HG03108 (cell line): ENCODE data around the gene SRC.

Experiments used
- ATAC-seq: cut with Tn5 transposase; IDR thresholded peaks from one replicate; pipeline ENCODE4 v1.9.1; 2021; ENCODE audit warnings: moderate library complexity; ENCODE audit not compliant: unreplicated experiment

The SRC gene

GRCh38 chr20:37393196-37393862, 47.4 kb downstream of the SRC start:
- ATAC-seq, result no peak

GRCh38 chr20:37393863-37394542, 48.1 kb downstream of the SRC start:
- ATAC-seq, result no peak

- no peak for ATAC-seq
Observed at GRCh38 chr20:37394543-37395409, 48.8 kb downstream of the SRC start.

GRCh38 chr20:37395410-37395797, 49.5 kb downstream of the SRC start:
- ATAC-seq, result no peak

DNA sequence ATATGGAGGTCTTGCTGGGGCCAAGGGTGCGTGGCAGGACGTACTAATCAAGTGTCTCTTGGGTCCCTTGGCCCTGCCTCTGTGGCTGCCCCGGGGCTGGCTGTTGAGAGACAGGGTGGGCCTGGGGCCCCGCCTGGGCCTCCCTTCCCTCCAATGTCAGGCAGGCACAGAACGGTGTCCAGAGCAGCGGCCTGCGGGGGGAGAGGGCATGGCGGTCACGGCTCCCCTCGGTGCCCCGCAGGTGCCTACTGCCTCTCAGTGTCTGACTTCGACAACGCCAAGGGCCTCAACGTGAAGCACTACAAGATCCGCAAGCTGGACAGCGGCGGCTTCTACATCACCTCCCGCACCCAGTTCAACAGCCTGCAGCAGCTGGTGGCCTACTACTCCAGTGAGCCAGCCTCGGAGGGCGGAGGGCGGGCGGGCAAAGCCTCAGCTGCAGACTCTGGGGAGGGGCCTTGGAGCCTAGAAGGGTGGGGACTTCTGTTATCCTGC, 50.0 kb downstream of the SRC start:
- ATAC-seq, result no peak

- ATAC-seq, result no peak
Observed at GRCh38 chr20:37396416-37397075, 50.6 kb downstream of the SRC start.

GRCh38 chr20:37397076-37397953, 51.4 kb downstream of the SRC start:
- ATAC-seq, result no peak

DNA sequence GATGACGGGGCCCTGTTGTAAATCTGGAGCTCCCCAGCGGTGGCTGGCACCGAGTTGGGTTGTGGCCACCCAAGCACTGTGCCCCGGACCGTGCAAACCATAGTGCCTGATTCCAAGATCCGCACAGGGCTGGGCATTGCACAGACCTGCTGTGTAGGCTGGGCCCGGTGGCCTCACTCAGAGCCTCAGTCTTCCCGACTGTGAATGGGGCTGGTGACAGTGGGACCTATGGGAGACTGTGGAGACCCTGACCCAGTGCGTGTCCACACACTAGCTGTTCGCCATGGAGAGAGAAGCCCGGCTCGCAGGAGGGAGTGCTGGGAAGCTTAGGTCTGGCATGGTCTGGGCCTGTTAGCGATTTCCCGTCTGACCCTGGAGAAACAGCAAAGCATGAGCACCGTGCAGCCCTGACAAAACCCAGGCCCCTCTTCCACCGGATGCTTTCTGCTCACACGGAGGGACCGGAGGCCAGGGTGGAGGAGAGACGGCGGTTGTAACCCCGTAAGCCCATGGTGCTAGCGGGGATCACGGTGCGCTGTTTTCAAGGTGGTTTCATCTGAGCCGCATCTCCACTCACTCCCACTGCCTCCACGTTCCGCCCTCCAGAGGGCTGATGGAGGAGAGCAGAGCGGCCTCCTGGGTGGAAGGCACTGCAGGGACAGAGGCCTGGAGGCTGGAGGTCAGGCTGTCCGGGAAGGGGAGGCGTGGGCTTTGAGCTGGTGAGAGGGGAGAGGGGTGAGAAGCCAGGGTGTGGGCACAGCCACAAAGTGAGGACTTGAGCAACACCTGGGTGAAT, 52.2 kb downstream of the SRC start:
- ATAC-seq, result no peak

DNA sequence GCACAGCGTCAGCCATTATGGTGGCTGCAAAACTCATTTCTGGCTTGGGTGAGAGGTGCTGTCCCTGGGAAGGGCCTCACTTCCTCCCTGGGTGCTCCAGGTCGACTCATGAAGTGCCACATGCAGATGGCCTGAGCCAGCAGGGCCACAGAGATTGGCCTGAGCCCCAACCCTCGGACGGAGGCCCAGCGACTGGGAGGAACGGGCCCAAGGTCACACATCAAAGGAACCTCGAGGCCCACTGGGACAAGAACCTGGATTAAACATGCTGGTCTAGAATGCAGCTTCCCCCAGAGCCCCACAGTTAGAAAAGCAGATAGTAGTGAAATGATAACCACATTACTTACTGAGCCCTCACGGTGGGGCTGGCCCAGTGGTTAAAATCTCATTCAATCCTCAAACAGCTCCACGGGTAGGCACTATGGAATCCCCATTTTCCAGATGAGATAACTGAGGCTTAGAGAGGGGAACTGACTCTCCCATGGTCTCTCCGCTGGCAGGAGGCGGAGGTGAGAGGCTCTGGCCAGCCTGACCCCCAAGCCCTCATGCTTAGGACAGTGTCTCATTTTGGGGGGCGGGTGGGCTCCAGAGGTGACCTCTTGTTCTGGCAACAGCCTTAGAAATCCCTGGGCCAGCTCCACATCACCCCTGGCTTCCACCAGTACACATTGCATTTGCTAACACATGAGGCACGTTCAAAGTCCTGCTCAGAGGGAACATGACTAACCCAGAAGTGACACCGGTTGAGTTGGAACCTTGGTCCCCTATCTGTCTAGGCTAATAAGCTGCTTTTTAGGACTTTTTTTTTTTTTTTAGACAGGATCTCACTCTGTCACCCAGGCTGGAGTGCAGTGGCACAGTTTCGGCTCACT, 53.0 kb downstream of the SRC start:
- ATAC-seq, result no peak

DNA sequence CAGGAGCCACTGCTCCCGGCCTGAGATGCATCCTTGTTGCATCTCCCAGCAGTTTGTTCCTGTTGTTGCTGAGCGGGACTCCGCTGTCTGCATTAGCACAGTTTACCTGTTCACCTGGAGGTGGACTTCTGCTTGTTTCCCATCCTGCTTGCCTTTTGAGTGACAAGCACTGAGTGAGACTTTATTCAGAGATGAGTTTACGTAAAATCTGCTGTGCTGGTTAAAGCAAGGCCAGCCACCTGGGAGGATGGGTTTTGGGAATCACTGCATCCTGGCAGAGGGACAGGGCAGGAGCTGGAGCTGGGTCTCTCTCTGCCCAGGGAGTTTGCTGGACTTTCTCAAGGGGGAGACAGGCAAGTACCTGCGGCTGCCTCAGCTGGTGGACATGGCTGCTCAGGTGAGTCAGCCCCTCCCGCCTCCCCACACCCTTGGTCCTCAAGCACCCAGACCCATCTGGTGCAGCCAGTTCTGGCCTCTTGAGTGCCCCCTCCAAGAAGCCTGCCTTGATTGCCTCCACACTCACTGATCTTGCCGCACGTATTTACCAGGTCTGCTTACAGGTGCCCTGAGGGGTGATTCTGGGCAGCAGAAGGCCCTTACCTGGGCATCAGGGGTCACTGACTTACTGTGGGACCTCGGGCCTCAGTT, 55.5 kb downstream of the SRC start:
- ATAC-seq, result no peak

GRCh38 chr20:37401930-37402675, 56.2 kb downstream of the SRC start:
- no peak for ATAC-seq

- no peak for ATAC-seq
Observed at GRCh38 chr20:37403107-37404033, 57.4 kb downstream of the SRC start.

- no peak for ATAC-seq
Observed at GRCh38 chr20:37404461-37404890, 58.5 kb downstream of the SRC start.

GRCh38 chr20:37405351-37405897, 59.5 kb downstream of the SRC start:
- no peak for ATAC-seq
